CD8-positive, alpha-beta memory T cell (primary cell): ENCODE measurements around the gene SSPN. TPM values are rescaled to one million over a fixed set of nuclear protein-coding genes. Genes with fewer than 3 reads are reported as not detected.
A peak's percentile ranks its signal among the peaks of the same experiment; 100 is the strongest.

Experiments used
- CTCF ChIA-PET: fragments of 350-600 bp; sonication (Branson Sonifier 250); formaldehyde crosslinking; loops from one replicate; lab custom pipeline; 2021; ENCODE audit warnings: antibody characterized with exemption; lab: Charles Lee
- POLR2A ChIA-PET: fragments of 350-600 bp; sonication (Branson Sonifier 250); formaldehyde crosslinking; loops from one replicate; lab custom pipeline; 2021; ENCODE audit warnings: antibody characterized with exemption; lab: Charles Lee
- DNase-seq, 5 donors: peaks; one replicate each; pipeline versions ENCODE4 v3.0.0 to v3.0.0-alpha.2; 2020 to 2022; ENCODE audit warnings: mixed read lengths in 1 of 5
- H3K27ac ChIP-seq: one replicate; pipeline ENCODE4 v1.7.0; 2013; ENCODE audit warnings: low read depth, mild to moderate bottlenecking, low read length, moderate library complexity
- H3K27me3 ChIP-seq: 2 replicates; pipeline ENCODE4 v1.7.0; 2013; ENCODE audit warnings: low read length, mild to moderate bottlenecking; ENCODE audit not compliant: insufficient read depth, poor library complexity, severe bottlenecking
- H3K36me3 ChIP-seq: 2 replicates; pipeline ENCODE4 v1.7.0; 2013; ENCODE audit warnings: mild to moderate bottlenecking, low read length, moderate library complexity; ENCODE audit not compliant: insufficient read depth
- H3K4me1 ChIP-seq: 2 replicates; pipeline ENCODE4 v1.7.0; 2013; ENCODE audit warnings: mild to moderate bottlenecking, low read length, moderate library complexity; ENCODE audit not compliant: insufficient read depth
- H3K4me3 ChIP-seq: 2 replicates; pipeline ENCODE4 v1.7.0; 2013; ENCODE audit warnings: mild to moderate bottlenecking, low read length
- H3K9me3 ChIP-seq: 2 replicates; pipeline ENCODE4 v1.7.0; 2013; ENCODE audit warnings: mild to moderate bottlenecking, low read length
- H3K27ac Mint-ChIP-seq, 8 donors: one replicate each; pipeline ENCODE4 v1.8.0; 2020 to 2021; ENCODE audit warnings: mixed read lengths in 8 of 8, mild to moderate bottlenecking in 6 of 8, inconsistent platforms in 3 of 8, moderate library complexity in 3 of 8
- H3K27me3 Mint-ChIP-seq, 2 donors: one replicate each; pipeline ENCODE4 v1.8.0; 2020 to 2021; ENCODE audit warnings: mixed read lengths in 2 of 2, mild to moderate bottlenecking in 1 of 2, moderate library complexity in 1 of 2
- H3K36me3 Mint-ChIP-seq, 3 donors: one replicate each; pipeline ENCODE4 v1.8.0; 2020 to 2021; ENCODE audit warnings: mixed read lengths in 3 of 3, inconsistent platforms in 1 of 3, mild to moderate bottlenecking in 1 of 3
- H3K4me1 Mint-ChIP-seq, 3 donors: one replicate each; pipeline ENCODE4 v1.8.0; 2020 to 2021; ENCODE audit warnings: mixed read lengths in 3 of 3, inconsistent platforms in 1 of 3, mild to moderate bottlenecking in 1 of 3
- H3K4me3 Mint-ChIP-seq, 7 donors: one replicate each; pipeline ENCODE4 v1.8.0; 2020 to 2021; ENCODE audit warnings: mixed read lengths in 7 of 7, mild to moderate bottlenecking in 6 of 7, moderate library complexity in 4 of 7, inconsistent platforms in 2 of 7
- H3K9me3 Mint-ChIP-seq, 5 donors: one replicate each; pipeline ENCODE4 v1.8.0; 2020 to 2022; ENCODE audit warnings: mixed read lengths in 5 of 5, mild to moderate bottlenecking in 3 of 5, moderate library complexity in 2 of 5, inconsistent platforms in 1 of 5
- polyA plus RNA-seq: library from polyadenylated mRNA; unstranded; fragments of 300-500 nt; fragmentation: Illumina TruSeq; gene quantifications from one replicate; pipeline ENCODE4 v1.2.3, GENCODE V29; 2021
- total RNA-seq, 2 experiments: library from RNA; stranded (reverse); gene quantifications; one replicate each; pipeline ENCODE4 v1.2.3, GENCODE V29; 2021

SSPN gene
- total and polyA plus RNA-seq, 3 experiments from 2014 or later: not detected

DNA sequence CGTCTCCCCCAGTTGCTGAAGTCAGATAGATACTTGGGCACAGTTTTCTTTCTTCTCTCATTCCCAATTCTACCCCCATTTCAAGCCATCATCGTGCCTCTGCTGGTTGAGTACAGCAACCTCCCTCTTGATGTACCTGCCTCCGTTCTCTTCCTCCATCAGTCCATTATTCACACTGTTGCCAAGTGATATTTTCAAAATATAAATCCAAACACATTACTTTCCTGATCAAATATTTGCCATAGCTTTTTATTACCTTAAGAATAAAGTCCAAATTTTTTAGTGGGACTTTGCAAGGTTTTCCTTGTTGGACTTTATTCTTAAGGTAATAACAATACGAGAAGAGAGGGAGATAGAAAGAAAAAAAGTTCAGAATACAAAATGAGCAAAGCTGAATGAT lies 18.6 kb upstream of the SSPN start:
- POLR2A ChIA-PET: no interaction called here
- no peak overlapping the region for H3K4me3 ChIP-seq
- H3K9me3 ChIP-seq: no peaks in the 10 kb centered on the region
- Mint-ChIP-seq H3K27me3 (peaks cover 5 to 32% of the 10 kb centered on the region in 2 donors), H3K4me3 (no peak overlapping the region), H3K9me3 (peaks cover 0 to 5% (median 0%) of the 10 kb centered on the region in 5 donors), H3K4me1 (no peaks in the 10 kb centered on the region), H3K36me3 (no peaks in the 10 kb centered on the region), H3K27ac (no peak overlapping the region)
- H3K27me3 ChIP-seq: no peaks in the 10 kb centered on the region
- no peak for DNase-seq
- H3K4me1 ChIP-seq: no peaks in the 10 kb centered on the region
- CTCF ChIA-PET: no interaction called here
- H3K27ac ChIP-seq: no peak overlapping the region
- no peaks in the 10 kb centered on the region for H3K36me3 ChIP-seq

DNA sequence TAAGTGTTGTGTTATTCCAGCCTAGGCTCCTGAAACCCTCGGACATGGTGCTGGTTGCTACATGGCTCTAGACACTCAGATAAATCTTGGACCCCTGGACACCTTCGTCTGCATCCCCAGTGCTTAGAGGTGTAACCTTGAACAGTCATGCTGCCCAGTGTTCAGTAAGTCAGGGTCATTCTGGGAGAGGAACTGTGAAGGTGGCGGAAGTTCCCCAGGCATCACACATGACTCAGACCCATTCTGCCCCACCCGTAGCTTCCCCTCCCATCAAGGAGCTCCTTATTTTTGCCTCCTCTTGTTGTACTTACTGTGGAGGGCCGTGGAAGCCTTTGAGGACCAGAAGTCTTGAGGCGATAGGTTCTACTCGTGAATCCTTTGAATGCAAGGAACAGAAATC lies 18.1 kb upstream of the SSPN start:
- no peaks in the 10 kb centered on the region for H3K4me1 Mint-ChIP-seq
- peaks cover 0 to 5% (median 0%) of the 10 kb centered on the region in 5 donors for H3K9me3 Mint-ChIP-seq
- peaks cover 5 to 32% of the 10 kb centered on the region in 2 donors for H3K27me3 Mint-ChIP-seq
- Histone ChIP-seq H3K9me3 (no peaks in the 10 kb centered on the region), H3K4me3 (no peak overlapping the region), H3K36me3 (no peaks in the 10 kb centered on the region), H3K4me1 (no peaks in the 10 kb centered on the region), H3K27ac (no peak overlapping the region), H3K27me3 (no peaks in the 10 kb centered on the region)
- H3K4me3 Mint-ChIP-seq: no peak overlapping the region
- no peaks in the 10 kb centered on the region for H3K36me3 Mint-ChIP-seq
- no peak overlapping the region for H3K27ac Mint-ChIP-seq
- DNase-seq: no peak
- ChIA-PET POLR2A (no interaction called here), CTCF (no interaction called here)

DNA sequence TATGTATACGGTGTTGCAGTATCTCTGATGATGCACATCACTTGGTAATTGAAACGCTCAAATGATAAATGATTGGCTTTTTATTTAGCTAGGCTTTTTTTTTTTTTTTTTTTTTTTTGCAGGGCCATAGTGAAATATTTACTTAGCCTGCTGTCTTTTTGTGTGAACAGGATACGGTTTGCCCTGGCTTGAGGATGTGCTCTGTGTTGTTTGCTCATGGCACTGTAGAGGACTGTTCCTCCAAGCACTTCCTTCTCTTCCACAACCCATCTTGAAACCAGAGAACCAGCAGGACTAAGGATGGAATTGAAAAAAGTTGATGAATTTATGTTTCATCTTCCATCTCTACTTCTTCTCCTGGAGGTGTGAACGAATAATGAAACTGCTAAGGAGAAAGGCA lies 15.5 kb upstream of the SSPN start:
- DNase-seq: no peak
- Histone ChIP-seq H3K4me3 (no peak overlapping the region), H3K27me3 (no peaks in the 10 kb centered on the region), H3K9me3 (no peaks in the 10 kb centered on the region), H3K27ac (no peak overlapping the region), H3K4me1 (no peaks in the 10 kb centered on the region), H3K36me3 (no peaks in the 10 kb centered on the region)
- no peaks in the 10 kb centered on the region for H3K4me1 Mint-ChIP-seq
- H3K36me3 Mint-ChIP-seq: no peaks in the 10 kb centered on the region
- peaks cover 0 to 5% (median 0%) of the 10 kb centered on the region in 5 donors for H3K9me3 Mint-ChIP-seq
- H3K4me3 Mint-ChIP-seq: no peak overlapping the region
- H3K27ac Mint-ChIP-seq: no peak overlapping the region
- CTCF ChIA-PET: no interaction called here
- POLR2A ChIA-PET: no interaction called here
- peaks cover 6 to 39% of the 10 kb centered on the region in 2 donors for H3K27me3 Mint-ChIP-seq

DNA sequence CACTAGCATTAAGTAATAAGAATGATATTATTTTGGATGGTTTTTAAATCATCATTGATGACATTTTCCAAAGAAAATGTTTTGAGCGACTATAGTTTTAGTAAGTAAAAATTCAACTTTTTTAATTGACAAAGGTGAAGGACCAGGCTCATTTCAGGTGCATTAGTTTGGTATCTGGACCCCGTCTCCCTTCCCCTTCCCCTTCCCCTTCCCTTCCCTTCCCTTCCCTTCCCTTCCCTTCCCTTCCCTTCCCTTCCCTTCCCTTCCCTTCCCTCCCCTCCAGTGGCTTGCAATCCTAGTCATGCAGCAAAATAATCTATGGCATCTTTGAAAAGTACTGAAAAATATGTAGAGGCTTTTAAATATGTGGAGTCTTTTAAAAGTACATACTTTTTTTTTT lies 13.0 kb upstream of the SSPN start:
- ChIA-PET CTCF (no interaction called here), POLR2A (no interaction called here)
- H3K9me3 ChIP-seq: no peaks in the 10 kb centered on the region

DNA sequence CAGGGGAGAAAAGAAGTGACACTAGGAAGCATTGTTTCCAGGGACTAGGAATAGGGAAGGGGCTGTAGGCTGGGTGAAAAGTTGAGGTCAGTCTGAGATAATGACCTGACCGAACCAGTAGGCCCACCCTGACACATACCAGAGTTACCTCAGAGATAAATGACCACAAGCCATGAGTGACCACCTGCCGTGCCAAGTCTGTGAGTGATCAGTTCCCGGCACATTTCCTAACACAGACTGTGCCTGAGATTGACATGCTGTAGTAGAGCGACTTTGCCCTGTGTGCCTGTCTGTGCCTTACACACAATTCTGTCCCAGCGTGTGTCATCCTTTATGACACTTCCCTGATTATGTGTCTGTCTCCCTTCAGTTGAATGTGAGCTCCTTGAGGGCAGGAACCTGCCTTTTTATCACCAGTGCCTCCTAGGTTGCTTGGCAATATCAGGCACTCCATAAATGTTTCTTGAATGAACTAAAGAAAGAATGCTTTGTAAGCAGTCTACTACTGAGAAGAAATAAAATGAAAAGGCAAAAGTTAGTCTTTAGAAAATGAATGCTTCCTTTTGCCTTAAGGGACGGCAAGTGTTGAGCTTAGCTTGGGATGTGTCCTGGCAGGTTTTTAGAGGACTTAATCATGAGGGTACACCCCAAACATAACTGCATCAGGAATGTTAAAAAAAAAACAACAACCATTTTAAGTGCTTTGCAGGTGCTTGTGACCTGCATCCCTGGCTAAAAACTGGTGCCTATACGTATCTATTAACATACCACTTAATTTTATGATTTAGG lies 9.6 kb upstream of the SSPN start:
- Histone ChIP-seq H3K27me3 (no peaks in the 10 kb centered on the region), H3K36me3 (no peaks in the 10 kb centered on the region), H3K27ac (no peak overlapping the region), H3K9me3 (no peaks in the 10 kb centered on the region), H3K4me1 (no peaks in the 10 kb centered on the region), H3K4me3 (no peak overlapping the region)
- no peaks in the 10 kb centered on the region for H3K4me1 Mint-ChIP-seq
- H3K9me3 Mint-ChIP-seq: peaks cover 0 to 2% (median 0%) of the 10 kb centered on the region in 5 donors
- no peak overlapping the region for H3K4me3 Mint-ChIP-seq
- ChIA-PET CTCF (no interaction called here), POLR2A (no interaction called here)
- H3K27me3 Mint-ChIP-seq: peaks cover 4 to 45% of the 10 kb centered on the region in 2 donors
- peak overlapping the region in 1 of 8 donors; percentile 7 for H3K27ac Mint-ChIP-seq
- no peak for DNase-seq
- no peaks in the 10 kb centered on the region for H3K36me3 Mint-ChIP-seq

More for the DNA sequence above, 13.0 kb upstream of the SSPN start:
- H3K27ac ChIP-seq: no peak overlapping the region
- no peaks in the 10 kb centered on the region for H3K27me3 ChIP-seq
- no peaks in the 10 kb centered on the region for H3K4me1 Mint-ChIP-seq
- no peak overlapping the region for H3K4me3 ChIP-seq
- H3K27ac Mint-ChIP-seq: no peak overlapping the region
- no peaks in the 10 kb centered on the region for H3K4me1 ChIP-seq
- DNase-seq: no peak
- H3K4me3 Mint-ChIP-seq: no peak overlapping the region
- no peaks in the 10 kb centered on the region for H3K36me3 Mint-ChIP-seq
- H3K27me3 Mint-ChIP-seq: peaks cover 6 to 40% of the 10 kb centered on the region in 2 donors
- H3K36me3 ChIP-seq: no peaks in the 10 kb centered on the region
- H3K9me3 Mint-ChIP-seq: peaks cover 0 to 5% (median 0%) of the 10 kb centered on the region in 5 donors

DNA sequence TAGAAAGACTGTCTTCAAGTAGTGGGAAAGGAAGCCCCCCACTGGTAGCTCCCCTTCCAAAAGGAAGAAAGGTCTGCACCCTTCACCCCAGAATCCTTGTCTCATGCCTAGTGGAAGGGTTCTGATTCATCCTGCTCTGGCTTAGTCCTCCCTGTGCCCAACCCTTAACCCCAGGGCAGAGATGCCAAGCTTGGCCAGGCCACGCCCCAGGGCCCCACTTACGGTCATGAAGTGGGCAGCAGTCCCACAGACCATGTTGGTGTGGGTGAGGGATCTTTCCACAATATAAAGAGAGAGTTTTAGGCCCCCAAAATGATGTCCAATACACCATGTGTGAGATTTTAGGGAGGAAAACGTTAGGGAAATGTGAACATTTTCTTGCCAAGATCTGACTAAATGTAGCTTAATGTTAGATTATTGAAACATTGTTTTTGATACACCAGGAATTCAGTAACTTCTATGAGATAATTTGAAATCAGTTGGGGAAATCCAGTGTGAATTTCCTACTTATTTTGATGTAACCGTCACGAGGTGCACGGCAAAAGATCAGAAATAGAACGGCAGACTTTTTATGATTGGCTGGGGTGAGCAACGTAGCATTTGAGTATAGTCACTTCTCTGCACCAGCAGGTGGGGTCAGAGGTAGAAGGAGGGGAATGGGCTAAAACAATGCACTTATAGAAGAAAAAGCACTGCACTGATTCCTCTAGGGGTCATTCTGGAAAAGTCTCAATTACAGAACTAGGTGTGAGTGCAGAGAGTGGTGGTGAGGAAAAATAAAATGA lies 8.2 kb upstream of the SSPN start:
- peaks cover 0 to 2% (median 0%) of the 10 kb centered on the region in 5 donors for H3K9me3 Mint-ChIP-seq
- no peaks in the 10 kb centered on the region for H3K9me3 ChIP-seq
- H3K27me3 ChIP-seq: no peaks in the 10 kb centered on the region
- no peaks in the 10 kb centered on the region for H3K4me1 Mint-ChIP-seq
- no peak overlapping the region for H3K4me3 ChIP-seq
- no peaks in the 10 kb centered on the region for H3K4me1 ChIP-seq
- no peak overlapping the region for H3K27ac ChIP-seq
- H3K36me3 ChIP-seq: no peaks in the 10 kb centered on the region
- H3K27me3 Mint-ChIP-seq: peaks cover 4 to 52% of the 10 kb centered on the region in 2 donors
- no peaks in the 10 kb centered on the region for H3K36me3 Mint-ChIP-seq
- ChIA-PET CTCF (no interaction called here), POLR2A (no interaction called here)
- DNase-seq: no peak
- no peak overlapping the region for H3K4me3 Mint-ChIP-seq
- H3K27ac Mint-ChIP-seq: no peak overlapping the region

DNA sequence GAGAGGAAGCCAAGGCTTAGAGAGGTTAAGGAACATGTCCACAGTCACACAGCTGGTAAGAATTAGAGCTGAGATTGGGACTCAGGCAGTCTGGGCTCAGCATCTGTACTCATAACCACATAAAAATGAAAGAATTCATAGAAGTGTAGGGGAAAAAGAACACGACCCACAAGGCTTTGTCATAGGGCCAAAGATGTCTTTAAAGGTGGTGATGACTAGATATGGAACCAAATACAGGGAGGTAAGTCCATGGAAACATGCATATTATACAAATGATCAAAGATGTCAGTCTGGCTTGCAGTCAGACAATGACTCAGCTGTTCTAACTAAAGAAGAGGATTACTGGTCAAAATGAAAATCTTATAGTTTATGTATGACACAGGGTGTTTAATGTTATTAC lies 7.2 kb upstream of the SSPN start:
- H3K27me3 ChIP-seq: no peaks in the 10 kb centered on the region
- H3K27me3 Mint-ChIP-seq: peaks cover 4 to 56% of the 10 kb centered on the region in 2 donors
- H3K9me3 ChIP-seq: no peaks in the 10 kb centered on the region
- ChIA-PET POLR2A (no interaction called here), CTCF (no interaction called here)
- H3K4me3 ChIP-seq: no peak overlapping the region
- peaks cover 0 to 2% (median 0%) of the 10 kb centered on the region in 5 donors for H3K9me3 Mint-ChIP-seq
- no peaks in the 10 kb centered on the region for H3K36me3 ChIP-seq
- H3K27ac ChIP-seq: no peak overlapping the region
- no peak for DNase-seq
- no peak overlapping the region for H3K4me3 Mint-ChIP-seq
- H3K4me1 ChIP-seq: no peaks in the 10 kb centered on the region
- H3K36me3 Mint-ChIP-seq: no peaks in the 10 kb centered on the region
- no peak overlapping the region for H3K27ac Mint-ChIP-seq
- H3K4me1 Mint-ChIP-seq: no peaks in the 10 kb centered on the region

DNA sequence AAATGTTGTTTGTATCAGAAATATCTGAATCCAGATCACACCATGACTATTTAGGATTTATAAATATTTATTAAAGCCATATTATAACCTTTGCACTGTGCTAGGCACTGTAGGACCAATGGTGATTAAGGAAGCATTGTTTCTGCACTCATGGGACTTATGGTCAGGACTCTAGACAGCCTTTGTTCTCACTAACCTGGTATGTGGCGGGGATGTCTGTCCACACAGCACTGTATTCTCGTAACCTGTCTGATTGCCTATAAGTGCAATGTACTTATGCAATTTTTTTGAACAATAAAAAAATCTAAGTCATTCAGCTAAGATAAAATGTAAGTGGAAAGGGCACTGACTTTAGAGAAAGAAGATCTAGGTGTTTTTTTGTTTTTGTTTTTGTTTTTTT lies 6.7 kb upstream of the SSPN start:
- no peak for DNase-seq
- Mint-ChIP-seq H3K36me3 (no peaks in the 10 kb centered on the region), H3K27me3 (peaks cover 5 to 54% of the 10 kb centered on the region in 2 donors), H3K9me3 (peaks cover 0 to 2% (median 0%) of the 10 kb centered on the region in 5 donors), H3K4me3 (no peak overlapping the region), H3K4me1 (no peaks in the 10 kb centered on the region), H3K27ac (no peak overlapping the region)
- Histone ChIP-seq H3K27ac (no peak overlapping the region), H3K36me3 (no peaks in the 10 kb centered on the region), H3K9me3 (no peaks in the 10 kb centered on the region), H3K27me3 (no peaks in the 10 kb centered on the region), H3K4me3 (no peak overlapping the region), H3K4me1 (no peaks in the 10 kb centered on the region)
- POLR2A ChIA-PET: no interaction called here
- CTCF ChIA-PET: no interaction called here
